Esophagus muscularis mucosa (tissue), 4 donors: ENCODE data around the gene NAE1. TPM values are rescaled to one million over a fixed set of nuclear protein-coding genes. Genes with fewer than 3 reads are reported as not detected.

ENCODE experiments used
- DNase-seq: peaks from one replicate; pipeline ENCODE4 v3.0.0-alpha.2; 2017; ENCODE audit errors: extremely low spot score
- H3K27ac ChIP-seq, 4 donors: fragments of 200-600 bp; sonication (generic); replicated peaks in 1 of 4; 1 replicate in 3 of 4; 2 replicates in 1 of 4; pipeline ENCODE4 v1.5.1; 2016 to 2019; ENCODE audit warnings: mild to moderate bottlenecking in 1 of 4
- H3K27me3 ChIP-seq, 4 donors: fragments of 200-600 bp; sonication (generic); one replicate each; pipeline versions ENCODE4 v1.5.1 to v1.6.0; 2016 to 2019
- H3K36me3 ChIP-seq, 4 donors: fragments of 200-600 bp; sonication (generic); one replicate each; pipeline ENCODE4 v1.5.1; 2016 to 2019
- H3K4me1 ChIP-seq, 4 donors: fragments of 200-600 bp; sonication (generic); one replicate each; pipeline ENCODE4 v1.5.1; 2016 to 2019
- H3K4me3 ChIP-seq, 4 donors: fragments of 200-600 bp; sonication (generic); 1 replicate in 2 of 4; 2 replicates in 2 of 4; pipeline ENCODE4 v1.5.1; 2016 to 2019; ENCODE audit warnings: mild to moderate bottlenecking in 4 of 4, moderate library complexity in 1 of 4
- H3K9me3 ChIP-seq, 4 donors: fragments of 200-600 bp; sonication (generic); 1 replicate in 3 of 4; 2 replicates in 1 of 4; pipeline ENCODE4 v1.5.1; 2016 to 2019
- EP300 ChIP-seq: sonication (generic); formaldehyde crosslinking; IDR thresholded peaks from one replicate; pipeline ENCODE4 v1.6.1; 2017; ENCODE audit warnings: antibody characterized with exemption
- POLR2A ChIP-seq: fragments of 450-650 bp; IDR thresholded peaks from one replicate; pipeline ENCODE4 v1.6.1; 2017; ENCODE audit warnings: antibody characterized with exemption, moderate library complexity, mild to moderate bottlenecking, low read depth
- POLR2AphosphoS5 ChIP-seq, 2 donors: sonication (generic); formaldehyde crosslinking; IDR thresholded peaks; one replicate each; pipeline ENCODE4 v1.6.1; 2017; ENCODE audit warnings: antibody characterized with exemption in 2 of 2
- WGBS: methylation state at CpG from one replicate; pipeline ENCODE4 v1.1.5; 2018; 5-methylcytosine and 5-hydroxymethylcytosine counted together
- intact Hi-C: fragments of 100-400 bp; cut with DNase I; formaldehyde crosslinking; loops from one replicate; pipeline ENCODE4 v1.15.1; 2023
- total RNA-seq, 4 donors: library from RNA; depleted of rRNA; stranded (reverse); fragments of >200 nt; gene quantifications; one replicate each; pipeline versions ENCODE4 v1.1.0 to v1.2.1, GENCODE V29; 2016
- TF ChIP-seq, protein P1 (sequence below), 3 experiments: fragments of 200-600 bp in 2 of 3; fragments of 450-650 bp in 1 of 3; sonication (generic) in 2 of 3; IDR thresholded peaks; one replicate each; pipeline ENCODE4 v1.5.1; 2017 to 2019; ENCODE audit warnings: antibody characterized with exemption in 3 of 3, mild to moderate bottlenecking in 2 of 3, moderate library complexity in 1 of 3

The NAE1 gene
- total RNA-seq, 4 donors from 2014 or later = 32.7 to 50.7 (median 42.4) TPM

DNA sequence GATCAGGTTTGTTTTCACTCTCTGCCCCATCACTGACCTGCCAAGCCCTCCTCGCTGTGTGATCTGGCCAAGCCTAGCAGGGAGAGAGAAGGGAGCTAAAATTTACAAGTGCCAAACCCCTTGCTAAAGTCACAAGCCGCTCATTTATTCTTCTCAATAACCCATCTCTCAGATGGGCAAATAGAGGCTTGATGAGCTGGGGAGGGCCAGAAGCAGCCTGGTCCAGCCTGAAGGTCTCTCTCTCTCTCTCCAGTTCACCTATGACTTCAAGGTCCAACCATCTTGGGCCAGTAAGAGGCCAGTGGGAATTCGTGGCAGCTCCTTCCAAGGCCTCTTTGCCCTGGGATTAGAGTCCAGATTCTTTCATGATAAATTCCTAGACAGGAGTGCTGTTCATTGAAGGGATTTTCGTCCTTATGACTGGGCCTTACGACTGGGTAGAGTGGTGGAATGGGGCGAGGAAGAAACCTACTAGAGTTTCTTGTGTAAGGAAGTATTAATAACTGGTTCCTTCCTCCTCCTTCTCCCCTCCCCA lies 16.8 kb upstream of the NAE1 start:
- intact Hi-C loops = no loop called here
- TF ChIP-seq, protein P1, sequence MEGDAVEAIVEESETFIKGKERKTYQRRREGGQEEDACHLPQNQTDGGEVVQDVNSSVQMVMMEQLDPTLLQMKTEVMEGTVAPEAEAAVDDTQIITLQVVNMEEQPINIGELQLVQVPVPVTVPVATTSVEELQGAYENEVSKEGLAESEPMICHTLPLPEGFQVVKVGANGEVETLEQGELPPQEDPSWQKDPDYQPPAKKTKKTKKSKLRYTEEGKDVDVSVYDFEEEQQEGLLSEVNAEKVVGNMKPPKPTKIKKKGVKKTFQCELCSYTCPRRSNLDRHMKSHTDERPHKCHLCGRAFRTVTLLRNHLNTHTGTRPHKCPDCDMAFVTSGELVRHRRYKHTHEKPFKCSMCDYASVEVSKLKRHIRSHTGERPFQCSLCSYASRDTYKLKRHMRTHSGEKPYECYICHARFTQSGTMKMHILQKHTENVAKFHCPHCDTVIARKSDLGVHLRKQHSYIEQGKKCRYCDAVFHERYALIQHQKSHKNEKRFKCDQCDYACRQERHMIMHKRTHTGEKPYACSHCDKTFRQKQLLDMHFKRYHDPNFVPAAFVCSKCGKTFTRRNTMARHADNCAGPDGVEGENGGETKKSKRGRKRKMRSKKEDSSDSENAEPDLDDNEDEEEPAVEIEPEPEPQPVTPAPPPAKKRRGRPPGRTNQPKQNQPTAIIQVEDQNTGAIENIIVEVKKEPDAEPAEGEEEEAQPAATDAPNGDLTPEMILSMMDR (IDR thresholded peaks at IDR 0.05) = no peak
- TF ChIP-seq POLR2A (no peak), POLR2AphosphoS5 (IDR thresholded peaks at IDR 0.05) (no peak), EP300 (no peak)
- Histone ChIP-seq H3K4me3 (no peak overlapping the region), H3K36me3 (no peaks in the 10 kb centered on the region), H3K27ac (no peak overlapping the region), H3K9me3 (no peaks in the 10 kb centered on the region), H3K27me3 (peaks cover 4 to 65% (median 18%) of the 10 kb centered on the region in 4 donors), H3K4me1 (peaks cover 11 to 23% (median 22%) of the 10 kb centered on the region in 4 donors)
- 84% methylated on average over 6 of the region's 6 CpGs for WGBS
- no peak for DNase-seq

DNA sequence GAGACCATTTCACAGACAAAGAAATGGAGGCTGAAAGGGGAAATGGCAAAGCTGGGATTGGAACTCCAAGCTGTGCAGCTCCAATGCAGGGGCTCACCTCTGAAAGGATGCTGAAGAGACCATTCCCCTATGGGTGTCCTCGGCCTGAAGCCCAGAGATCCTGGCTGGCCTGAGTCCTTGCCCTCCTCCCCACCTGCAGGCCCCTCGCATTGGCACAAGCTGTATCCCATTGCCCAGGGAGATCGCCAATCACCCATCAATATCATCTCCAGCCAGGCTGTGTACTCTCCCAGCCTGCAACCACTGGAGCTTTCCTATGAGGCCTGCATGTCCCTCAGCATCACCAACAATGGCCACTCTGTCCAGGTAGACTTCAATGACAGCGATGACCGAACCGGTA lies 16.1 kb upstream of the NAE1 start:
- H3K4me3 ChIP-seq = no peak overlapping the region
- H3K27me3 ChIP-seq = peaks cover 4 to 65% (median 18%) of the 10 kb centered on the region in 4 donors
- no peaks in the 10 kb centered on the region for H3K9me3 ChIP-seq
- H3K27ac ChIP-seq = no peak overlapping the region
- peaks cover 11 to 23% (median 22%) of the 10 kb centered on the region in 4 donors for H3K4me1 ChIP-seq
- TF ChIP-seq POLR2AphosphoS5 (IDR thresholded peaks at IDR 0.05) (no peak), EP300 (no peak), POLR2A (no peak)
- TF ChIP-seq, protein P1 (IDR thresholded peaks at IDR 0.05) = no peak
- WGBS = 98% methylated on average over 6 of the region's 6 CpGs
- no peaks in the 10 kb centered on the region for H3K36me3 ChIP-seq
- intact Hi-C loops = no loop called here
- DNase-seq = no peak

DNA sequence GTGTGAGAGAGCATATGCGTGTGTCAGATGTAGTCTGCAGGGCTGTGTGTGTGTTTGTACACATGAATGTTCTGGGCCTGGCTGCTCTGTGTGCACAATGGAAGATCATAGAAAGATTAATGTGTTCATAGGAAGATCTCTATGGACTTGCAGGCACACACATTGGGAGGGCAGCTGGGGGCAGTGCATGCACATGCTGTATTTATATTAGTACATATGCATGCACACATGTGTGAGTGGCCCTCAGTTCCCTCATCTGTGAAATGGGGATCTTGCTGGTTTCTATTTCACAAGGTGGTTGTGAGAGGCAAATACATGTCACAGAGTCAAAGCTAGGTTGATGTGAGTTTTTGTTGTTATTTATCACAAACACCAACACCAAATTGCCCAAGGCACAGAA lies 15.5 kb upstream of the NAE1 start:
- 86% methylated on average over 1 of the region's 1 CpG for WGBS
- peaks cover 4 to 65% (median 18%) of the 10 kb centered on the region in 4 donors for H3K27me3 ChIP-seq
- H3K4me3 ChIP-seq = no peak overlapping the region
- intact Hi-C loops = no loop called here
- H3K36me3 ChIP-seq = no peaks in the 10 kb centered on the region
- no peak for DNase-seq
- no peaks in the 10 kb centered on the region for H3K9me3 ChIP-seq
- TF ChIP-seq, protein P1 (IDR thresholded peaks at IDR 0.05) = no peak
- TF ChIP-seq POLR2A (no peak), EP300 (no peak), POLR2AphosphoS5 (IDR thresholded peaks at IDR 0.05) (no peak)
- no peak overlapping the region for H3K27ac ChIP-seq
- H3K4me1 ChIP-seq = peaks cover 11 to 23% (median 22%) of the 10 kb centered on the region in 4 donors

DNA sequence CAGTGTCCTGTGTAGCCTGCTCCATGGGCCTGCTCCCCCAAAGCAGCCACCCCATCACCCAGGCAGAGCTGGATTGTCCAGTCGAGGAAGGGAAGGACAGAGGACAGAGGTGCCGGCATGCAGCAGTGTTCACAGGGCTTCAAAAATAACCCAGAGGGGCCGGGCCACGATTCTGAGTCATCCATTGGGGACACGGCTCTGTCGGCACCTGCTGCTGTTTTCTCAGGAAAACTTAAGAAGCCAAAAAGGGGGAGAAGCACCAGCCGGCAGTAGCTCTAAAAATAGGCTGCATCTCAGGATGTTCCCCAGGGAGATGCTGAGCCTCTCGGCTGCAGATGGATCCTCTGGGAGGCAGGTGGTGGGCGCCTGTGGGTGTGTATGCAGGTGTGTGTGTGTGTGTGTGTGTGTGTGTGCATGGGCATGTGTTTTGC lies 15.0 kb upstream of the NAE1 start:
- H3K27ac ChIP-seq = no peak overlapping the region
- H3K36me3 ChIP-seq = no peaks in the 10 kb centered on the region
- H3K27me3 ChIP-seq = peaks cover 4 to 65% (median 18%) of the 10 kb centered on the region in 4 donors
- intact Hi-C loops = no loop called here
- 69% methylated on average over 9 of the region's 9 CpGs for WGBS
- H3K4me1 ChIP-seq = peaks cover 11 to 23% (median 22%) of the 10 kb centered on the region in 4 donors
- H3K4me3 ChIP-seq = no peak overlapping the region
- DNase-seq = no peak
- H3K9me3 ChIP-seq = no peaks in the 10 kb centered on the region
- TF ChIP-seq EP300 (no peak), POLR2AphosphoS5 (IDR thresholded peaks at IDR 0.05) (no peak), POLR2A (no peak)
- TF ChIP-seq, protein P1 (IDR thresholded peaks at IDR 0.05) = no peak

DNA sequence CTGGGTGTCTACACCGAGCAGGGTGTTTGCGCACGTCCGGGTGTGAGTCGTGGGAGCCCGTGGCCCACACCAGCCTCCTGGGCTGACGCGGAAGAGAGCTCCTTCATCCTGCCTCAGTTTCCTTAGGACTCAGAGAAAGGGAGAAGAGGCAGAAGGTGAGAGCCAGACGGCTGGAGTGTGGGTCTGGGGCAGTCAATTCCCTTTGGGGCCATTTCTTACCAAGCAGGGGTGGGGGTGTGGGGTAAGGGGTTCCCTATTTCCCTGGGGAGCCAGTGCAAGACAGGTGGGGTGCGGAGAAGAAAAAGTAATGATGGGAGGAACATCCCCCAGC lies 14.3 kb upstream of the NAE1 start:
- H3K27ac ChIP-seq = no peak overlapping the region
- H3K27me3 ChIP-seq = peaks cover 4 to 58% (median 18%) of the 10 kb centered on the region in 4 donors
- TF ChIP-seq POLR2A = no peak
- intact Hi-C loops = no loop called here
- H3K36me3 ChIP-seq = no peaks in the 10 kb centered on the region
- WGBS = 12% methylated on average over 9 of the region's 10 CpGs
- no peak for DNase-seq
- H3K4me1 ChIP-seq = peaks cover 11 to 23% (median 22%) of the 10 kb centered on the region in 4 donors
- H3K9me3 ChIP-seq = no peaks in the 10 kb centered on the region
- peak overlapping the region; percentile 45 to 58 (median 52) for H3K4me3 ChIP-seq
